PFSK-1 (cell line): Measurements from ENCODE around the gene MXRA5.

ENCODE experiments used
- FOXP2 ChIP-seq: optimal IDR thresholded peaks from 2 replicates; pipeline ENCODE3; 2011; ENCODE audit warnings: borderline replicate concordance, control low read depth, inconsistent platforms; ENCODE audit not compliant: insufficient read depth; ENCODE audit errors: extremely low read length, extremely low read depth
- POLR2AphosphoS5 ChIP-seq: IDR thresholded peaks from 2 replicates; pipeline ENCODE4 v1.6.1; 2012; ENCODE audit warnings: low read depth, mild to moderate bottlenecking, control low read depth, low read length, moderate library complexity
- REST ChIP-seq, 2 experiments: IDR thresholded peaks; 2 replicates each; pipeline versions ENCODE4 v1.6.1 to v1.8.0; 2011 to 2012; ENCODE audit warnings: low read depth in 2 of 2, low read length in 2 of 2, control low read depth in 1 of 2, inconsistent platforms in 1 of 2, mild to moderate bottlenecking in 1 of 2, moderate library complexity in 1 of 2; ENCODE audit not compliant: insufficient read depth in 1 of 2
- SIN3A ChIP-seq: IDR thresholded peaks from 2 replicates; pipeline ENCODE4 v1.6.1; 2012; ENCODE audit warnings: mild to moderate bottlenecking, low read length, moderate library complexity, borderline replicate concordance; ENCODE audit not compliant: insufficient read depth
- TAF1 ChIP-seq: IDR thresholded peaks from 2 replicates; pipeline ENCODE4 v1.6.1; 2012; ENCODE audit warnings: low read length, control low read depth, borderline replicate concordance; ENCODE audit not compliant: insufficient read depth

MXRA5 gene

GRCh38 chrX:3295731-3296130 lies 50.7 kb downstream of the MXRA5 start:
- TF ChIP-seq SIN3A = no peak

GRCh38 chrX:3293251-3293650 lies 53.2 kb downstream of the MXRA5 start:
- TF ChIP-seq TAF1 (no peak), REST (IDR thresholded peaks at IDR 0.05; ENCODE audit: insufficient read depth in 1 of 2, low read depth in 2 of 2, low read length in 2 of 2) (no peak), SIN3A (no peak), FOXP2 (no peak), POLR2AphosphoS5 (no peak)

GRCh38 chrX:3290561-3290960 lies 55.9 kb downstream of the MXRA5 start:
- TF ChIP-seq REST (IDR thresholded peaks at IDR 0.05; ENCODE audit: insufficient read depth in 1 of 2, low read depth in 2 of 2, low read length in 2 of 2) = no peak

GRCh38 chrX:3286196-3286945 lies 60.1 kb downstream of the MXRA5 start:
- TF ChIP-seq SIN3A (no peak), POLR2AphosphoS5 (no peak), REST (IDR thresholded peaks at IDR 0.05; ENCODE audit: insufficient read depth in 1 of 2, low read depth in 2 of 2, low read length in 2 of 2) (no peak), TAF1 (no peak), FOXP2 (no peak)

- TF ChIP-seq POLR2AphosphoS5 (no peak), FOXP2 (no peak), REST (IDR thresholded peaks at IDR 0.05; ENCODE audit: insufficient read depth in 1 of 2, low read depth in 2 of 2, low read length in 2 of 2) (no peak)
Measured at GRCh38 chrX:3280706-3281105, 65.7 kb downstream of the MXRA5 start.

GRCh38 chrX:3271834-3272186 lies 74.6 kb downstream of the MXRA5 start:
- TF ChIP-seq POLR2AphosphoS5 (no peak), SIN3A (no peak), TAF1 (no peak), REST (IDR thresholded peaks at IDR 0.05; ENCODE audit: insufficient read depth in 1 of 2, low read depth in 2 of 2, low read length in 2 of 2) (no peak), FOXP2 (no peak)
